Activated gamma-delta T cell (primary cell): ENCODE results near the gene TRIM39.
"Not testable (repeated sequence)": the region's sequence is repeated elsewhere in the genome, so short reads cannot be mapped to it uniquely, and the experiment has no call there.

Experiments
- DNase-seq: peaks from one replicate; lab custom pipeline; 2025; lab: John Stamatoyannopoulos, UW

TRIM39 gene

GRCh38 chr6:30363459-30363858 is 36.7 kb downstream of the TRIM39 start:
- no peak for DNase-seq

- DNase-seq: no peak
Measured at GRCh38 chr6:30364591-30364990, 37.9 kb downstream of the TRIM39 start.

- not testable (repeated sequence) for DNase-seq
Measured at GRCh38 chr6:30369280-30369679, 42.6 kb downstream of the TRIM39 start.

- DNase-seq: no peak
Measured at GRCh38 chr6:30378290-30378937, 51.7 kb downstream of the TRIM39 start.

GRCh38 chr6:30380464-30380863 is 53.7 kb downstream of the TRIM39 start:
- no peak for DNase-seq

GRCh38 chr6:30386166-30386565 is 59.4 kb downstream of the TRIM39 start:
- no peak for DNase-seq

GRCh38 chr6:30391240-30391639 is 64.5 kb downstream of the TRIM39 start:
- no peak for DNase-seq
